WTC11 (cell line): ENCODE results near the gene VPS8. TPM values are rescaled to one million over a fixed set of nuclear protein-coding genes. Genes with fewer than 3 reads are reported as not detected.
A peak's percentile ranks its signal among the peaks of the same experiment; 100 is the strongest.

Experiments
- ATAC-seq: fragments of 200-7000 bp; cut with Tn5 transposase; 2 replicates; pipeline ENCODE4 v1.10.0; 2021; ENCODE audit warnings: mild to moderate bottlenecking, moderate library complexity
- CTCF ChIA-PET: fragments of 300-600 bp; sonication (Branson Sonifier 250); formaldehyde crosslinking; loops from one replicate; lab custom pipeline; 2021; ENCODE audit warnings: antibody characterized with exemption; lab: Charles Lee
- POLR2A ChIA-PET: fragments of 350-600 bp; sonication (Branson Sonifier 250); formaldehyde crosslinking; loops from one replicate; lab custom pipeline; 2021; ENCODE audit warnings: antibody characterized with exemption; lab: Charles Lee
- DNase-seq: peaks from one replicate; pipeline ENCODE4 v3.0.0; 2021; ENCODE audit warnings: low spot score
- H3K27ac Mint-ChIP-seq: 2 replicates; pipeline ENCODE4 v1.8.0; 2021; ENCODE audit warnings: mixed read lengths
- H3K27me3 Mint-ChIP-seq: 2 replicates; pipeline ENCODE4 v1.8.0; 2021; ENCODE audit warnings: low read depth, mild to moderate bottlenecking, moderate library complexity, mixed read lengths
- H3K36me3 Mint-ChIP-seq: 2 replicates; pipeline ENCODE4 v1.8.0; 2021; ENCODE audit warnings: mixed read lengths
- H3K4me1 Mint-ChIP-seq: 2 replicates; pipeline ENCODE4 v1.8.0; 2022; ENCODE audit warnings: mixed read lengths
- H3K4me3 Mint-ChIP-seq: 2 replicates; pipeline ENCODE4 v1.8.0; 2021; ENCODE audit warnings: mild to moderate bottlenecking, moderate library complexity, mixed read lengths
- H3K9me3 Mint-ChIP-seq: 2 replicates; pipeline ENCODE4 v1.8.0; 2021; ENCODE audit warnings: mixed read lengths
- ARID4B ChIP-seq: sonication (generic); formaldehyde crosslinking; IDR thresholded peaks from 2 replicates; pipeline ENCODE4 v1.8.0; 2023; ENCODE audit warnings: missing genetic modification reagents, mild to moderate bottlenecking, borderline replicate concordance
- ELF4 ChIP-seq: sonication (generic); formaldehyde crosslinking; IDR thresholded peaks from 2 replicates; pipeline ENCODE4 v1.8.1; 2022; ENCODE audit warnings: low read depth, mild to moderate bottlenecking, moderate library complexity, missing genetic modification reagents
- EMX1 ChIP-seq: fragments of 250-450 bp; sonication (Bioruptor Pico); IDR thresholded peaks from 2 replicates; pipeline ENCODE4 v1.8.0; 2021; ENCODE audit warnings: mild to moderate bottlenecking
- ETV6 ChIP-seq: sonication (generic); formaldehyde crosslinking; IDR thresholded peaks from 2 replicates; pipeline ENCODE4 v1.8.1; 2022; ENCODE audit warnings: mild to moderate bottlenecking, missing genetic modification reagents
- GRHL2 ChIP-seq: fragments of 250-450 bp; sonication (Bioruptor Pico); IDR thresholded peaks from 2 replicates; pipeline ENCODE4 v1.8.0; 2022; ENCODE audit warnings: mild to moderate bottlenecking, moderate library complexity; ENCODE audit not compliant: insufficient replicate concordance, severe bottlenecking
- GTF2I ChIP-seq: fragments of 250-450 bp; sonication (Bioruptor Pico); conservative IDR thresholded peaks from 2 replicates; pipeline ENCODE4 v1.4.0; 2021; ENCODE audit warnings: mild to moderate bottlenecking
- HMGA2 ChIP-seq: fragments of 250-450 bp; sonication (Bioruptor Pico); IDR thresholded peaks from 2 replicates; pipeline ENCODE4 v1.4.0; 2021; ENCODE audit warnings: mild to moderate bottlenecking, moderate library complexity
- IRF2 ChIP-seq: sonication (generic); formaldehyde crosslinking; IDR thresholded peaks from 2 replicates; pipeline ENCODE4 v1.8.0; 2022; ENCODE audit warnings: low read depth, missing genetic modification reagents, borderline replicate concordance
- SOX15 ChIP-seq: fragments of 250-450 bp; sonication (Bioruptor Pico); IDR thresholded peaks from 2 replicates; pipeline ENCODE4 v1.9.0; 2021; ENCODE audit warnings: mild to moderate bottlenecking
- TP53 ChIP-seq: sonication (generic); formaldehyde crosslinking; IDR thresholded peaks from 2 replicates; pipeline ENCODE4 v1.8.1; 2023; ENCODE audit warnings: mild to moderate bottlenecking, missing genetic modification reagents
- ZNF219 ChIP-seq: sonication (generic); formaldehyde crosslinking; IDR thresholded peaks from 2 replicates; pipeline ENCODE4 v1.8.0; 2023; ENCODE audit warnings: missing genetic modification reagents, mild to moderate bottlenecking, borderline replicate concordance
- ZNF423 ChIP-seq: fragments of 250-450 bp; sonication (Bioruptor Pico); IDR thresholded peaks from 2 replicates; pipeline ENCODE4 v2.1.2; 2022; ENCODE audit warnings: mild to moderate bottlenecking, moderate library complexity
- ZNF532 ChIP-seq: fragments of 250-450 bp; sonication (Bioruptor Pico); IDR thresholded peaks from 2 replicates; pipeline ENCODE4 v1.9.0; 2021; ENCODE audit warnings: mild to moderate bottlenecking, borderline replicate concordance
- ZNF671 ChIP-seq: fragments of 250-450 bp; sonication (Bioruptor Pico); IDR thresholded peaks from 2 replicates; pipeline ENCODE4 v1.8.0; 2021; ENCODE audit warnings: mild to moderate bottlenecking
- total RNA-seq: library from RNA; stranded (reverse); gene quantifications from 3 replicates; pipeline ENCODE4 v1.2.3, GENCODE V29; 2021
- TF ChIP-seq, protein P1 (sequence below): fragments of 250-450 bp; sonication (Bioruptor Pico); IDR thresholded peaks from 2 replicates; pipeline ENCODE4 v1.9.0; 2021; ENCODE audit warnings: mild to moderate bottlenecking
- TF ChIP-seq, protein P2 (sequence below): sonication (generic); formaldehyde crosslinking; IDR thresholded peaks from 2 replicates; pipeline ENCODE4 v1.8.1; 2023; ENCODE audit warnings: mild to moderate bottlenecking, missing genetic modification reagents
- TF ChIP-seq, protein P3 (sequence below): sonication (generic); formaldehyde crosslinking; IDR thresholded peaks from 2 replicates; pipeline ENCODE4 v1.8.1; 2022; ENCODE audit warnings: low read depth, mild to moderate bottlenecking, moderate library complexity, missing genetic modification reagents, borderline replicate concordance

VPS8 gene
- total RNA-seq, 1 experiment from 2014 or later: 44.9 TPM

GRCh38 chr3:184889312-184889904 is 77.4 kb downstream of the VPS8 start:
- H3K27me3 Mint-ChIP-seq: no peaks in the 10 kb centered on the region

GRCh38 chr3:184894051-184894450 is 82.1 kb downstream of the VPS8 start:
- Mint-ChIP-seq H3K36me3 (peaks cover 5% of the 10 kb centered on the region; the same call in 1 of the 2 replicates), H3K4me1 (peaks cover 8% of the 10 kb centered on the region), H3K27me3 (no peaks in the 10 kb centered on the region), H3K27ac (no peak overlapping the region), H3K4me3 (no peak overlapping the region), H3K9me3 (no peaks in the 10 kb centered on the region)
- ChIA-PET POLR2A (no interaction called here), CTCF (no interaction called here)
- ATAC-seq: no peak
- DNase-seq: no peak
- TF ChIP-seq, protein P1, sequence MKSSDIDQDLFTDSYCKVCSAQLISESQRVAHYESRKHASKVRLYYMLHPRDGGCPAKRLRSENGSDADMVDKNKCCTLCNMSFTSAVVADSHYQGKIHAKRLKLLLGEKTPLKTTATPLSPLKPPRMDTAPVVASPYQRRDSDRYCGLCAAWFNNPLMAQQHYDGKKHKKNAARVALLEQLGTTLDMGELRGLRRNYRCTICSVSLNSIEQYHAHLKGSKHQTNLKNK (CRISPR knock-in tag): no peak
- TF ChIP-seq, protein P2, sequence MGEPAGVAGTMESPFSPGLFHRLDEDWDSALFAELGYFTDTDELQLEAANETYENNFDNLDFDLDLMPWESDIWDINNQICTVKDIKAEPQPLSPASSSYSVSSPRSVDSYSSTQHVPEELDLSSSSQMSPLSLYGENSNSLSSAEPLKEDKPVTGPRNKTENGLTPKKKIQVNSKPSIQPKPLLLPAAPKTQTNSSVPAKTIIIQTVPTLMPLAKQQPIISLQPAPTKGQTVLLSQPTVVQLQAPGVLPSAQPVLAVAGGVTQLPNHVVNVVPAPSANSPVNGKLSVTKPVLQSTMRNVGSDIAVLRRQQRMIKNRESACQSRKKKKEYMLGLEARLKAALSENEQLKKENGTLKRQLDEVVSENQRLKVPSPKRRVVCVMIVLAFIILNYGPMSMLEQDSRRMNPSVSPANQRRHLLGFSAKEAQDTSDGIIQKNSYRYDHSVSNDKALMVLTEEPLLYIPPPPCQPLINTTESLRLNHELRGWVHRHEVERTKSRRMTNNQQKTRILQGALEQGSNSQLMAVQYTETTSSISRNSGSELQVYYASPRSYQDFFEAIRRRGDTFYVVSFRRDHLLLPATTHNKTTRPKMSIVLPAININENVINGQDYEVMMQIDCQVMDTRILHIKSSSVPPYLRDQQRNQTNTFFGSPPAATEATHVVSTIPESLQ (CRISPR knock-in tag): no peak
- TF ChIP-seq TP53 (CRISPR knock-in tag): no peak
- no peak for TF ChIP-seq ELF4 (CRISPR knock-in tag)
- no peak for TF ChIP-seq ZNF532 (CRISPR knock-in tag)
- TF ChIP-seq GTF2I (CRISPR knock-in tag): no peak
- TF ChIP-seq, protein P3, sequence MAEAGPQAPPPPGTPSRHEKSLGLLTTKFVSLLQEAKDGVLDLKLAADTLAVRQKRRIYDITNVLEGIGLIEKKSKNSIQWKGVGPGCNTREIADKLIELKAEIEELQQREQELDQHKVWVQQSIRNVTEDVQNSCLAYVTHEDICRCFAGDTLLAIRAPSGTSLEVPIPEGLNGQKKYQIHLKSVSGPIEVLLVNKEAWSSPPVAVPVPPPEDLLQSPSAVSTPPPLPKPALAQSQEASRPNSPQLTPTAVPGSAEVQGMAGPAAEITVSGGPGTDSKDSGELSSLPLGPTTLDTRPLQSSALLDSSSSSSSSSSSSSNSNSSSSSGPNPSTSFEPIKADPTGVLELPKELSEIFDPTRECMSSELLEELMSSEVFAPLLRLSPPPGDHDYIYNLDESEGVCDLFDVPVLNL: no peak
- TF ChIP-seq SOX15 (CRISPR knock-in tag): no peak
- no peak for TF ChIP-seq ETV6 (CRISPR knock-in tag)
- TF ChIP-seq EMX1 (CRISPR knock-in tag): no peak
- no peak for TF ChIP-seq ZNF671 (CRISPR knock-in tag)
- TF ChIP-seq GRHL2: no peak
- TF ChIP-seq ZNF219: no peak
- no peak for TF ChIP-seq ARID4B (CRISPR knock-in tag)
- no peak for TF ChIP-seq HMGA2 (CRISPR knock-in tag)
- no peak for TF ChIP-seq IRF2 (CRISPR knock-in tag)

More at GRCh38 chr3:184889312-184889904, 77.4 kb downstream of the VPS8 start:
- ChIA-PET POLR2A (no interaction called here), CTCF (interaction anchor here (0.6 to 1.2 kb wide), 2 partner anchors 10 to 21 kb away, joined by 3 read pairs; no protein-coding TSS in a partner anchor)
- peak overlapping the region; percentile 51 for H3K27ac Mint-ChIP-seq
- DNase-seq (no peak), ATAC-seq (no peak)
- no peak overlapping the region for H3K4me3 Mint-ChIP-seq
- H3K4me1 Mint-ChIP-seq: peaks cover 6% of the 10 kb centered on the region
- no peaks in the 10 kb centered on the region for H3K9me3 Mint-ChIP-seq
- peaks cover under 1% of the 10 kb centered on the region; the same call in 1 of the 2 replicates for H3K36me3 Mint-ChIP-seq
- no peak for TF ChIP-seq ZNF671 (CRISPR knock-in tag)
- no peak for TF ChIP-seq ZNF423
